Spleen (tissue), 7 donors: ENCODE measurements around the gene ANKRD35.

Experiments
- POLR2A ChIP-seq, 3 donors: fragments of 450-650 bp; IDR thresholded peaks; one replicate each; pipeline ENCODE4 v1.5.1; 2017; ENCODE audit warnings: antibody characterized with exemption in 3 of 3, mild to moderate bottlenecking in 1 of 3
- TF ChIP-seq, protein P1 (sequence below), 11 experiments: fragments of 200-600 bp in 7 of 11; fragments of 450-650 bp in 4 of 11; sonication (generic) in 4 of 11; IDR thresholded peaks in 8 of 11; conservative IDR thresholded peaks in 3 of 11; 1 replicate in 7 of 11; 2 replicates in 4 of 11; pipeline versions ENCODE4 v1.4.0 to v1.8.0; 2016 to 2021; ENCODE audit warnings: antibody characterized with exemption in 11 of 11, inconsistent platforms in 4 of 11, mild to moderate bottlenecking in 1 of 11
- donor health status: DM: no; HTN: no; CAD: no; lungs with moderate emphysema.
- donor health status: DM: no; HTN: no; CAD: no.
- donor health status: DM: no; HTN: no; CAD: no.

DNA sequence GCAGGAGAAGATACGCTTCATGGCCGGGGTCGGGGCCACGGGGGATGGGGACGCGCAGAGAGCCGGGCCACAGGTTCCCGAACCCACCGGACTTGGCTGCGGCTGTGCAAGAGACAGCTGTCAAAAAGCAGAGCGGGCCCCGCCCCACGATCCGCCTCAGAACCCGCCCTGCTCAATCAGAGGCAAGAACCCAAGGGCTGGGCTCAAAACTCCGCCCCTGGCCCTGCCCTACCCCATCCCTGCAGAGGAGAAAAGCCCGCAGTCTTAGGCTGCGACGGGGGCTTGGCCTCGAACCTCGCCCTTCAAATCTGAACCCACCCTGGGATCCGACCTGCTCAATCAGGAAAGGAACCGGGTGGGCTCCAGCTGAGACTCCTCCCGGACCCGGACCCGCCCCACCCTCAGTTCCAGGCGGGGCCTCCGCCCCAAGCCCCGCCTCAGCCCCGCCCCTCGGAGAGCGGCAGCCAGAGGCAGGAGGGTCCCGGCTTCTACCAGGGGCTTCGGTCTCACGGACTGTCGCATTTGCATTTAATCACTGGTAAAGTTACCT lies at the start of gene ANKRD35:
- TF ChIP-seq, protein P1, sequence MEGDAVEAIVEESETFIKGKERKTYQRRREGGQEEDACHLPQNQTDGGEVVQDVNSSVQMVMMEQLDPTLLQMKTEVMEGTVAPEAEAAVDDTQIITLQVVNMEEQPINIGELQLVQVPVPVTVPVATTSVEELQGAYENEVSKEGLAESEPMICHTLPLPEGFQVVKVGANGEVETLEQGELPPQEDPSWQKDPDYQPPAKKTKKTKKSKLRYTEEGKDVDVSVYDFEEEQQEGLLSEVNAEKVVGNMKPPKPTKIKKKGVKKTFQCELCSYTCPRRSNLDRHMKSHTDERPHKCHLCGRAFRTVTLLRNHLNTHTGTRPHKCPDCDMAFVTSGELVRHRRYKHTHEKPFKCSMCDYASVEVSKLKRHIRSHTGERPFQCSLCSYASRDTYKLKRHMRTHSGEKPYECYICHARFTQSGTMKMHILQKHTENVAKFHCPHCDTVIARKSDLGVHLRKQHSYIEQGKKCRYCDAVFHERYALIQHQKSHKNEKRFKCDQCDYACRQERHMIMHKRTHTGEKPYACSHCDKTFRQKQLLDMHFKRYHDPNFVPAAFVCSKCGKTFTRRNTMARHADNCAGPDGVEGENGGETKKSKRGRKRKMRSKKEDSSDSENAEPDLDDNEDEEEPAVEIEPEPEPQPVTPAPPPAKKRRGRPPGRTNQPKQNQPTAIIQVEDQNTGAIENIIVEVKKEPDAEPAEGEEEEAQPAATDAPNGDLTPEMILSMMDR (IDR thresholded peaks at IDR 0.05 in 8 of 11, conservative IDR thresholded peaks at IDR 0.05 in 3 of 11) = no peak
- TF ChIP-seq POLR2A (IDR thresholded peaks at IDR 0.05) = no peak
